Activated naive CD4-positive, alpha-beta T cell treated with anti-CD3 and anti-CD28 coated beads, Interleukin-2, amount 50 U/mL, for 16 hours (primary cell): ENCODE results near the gene BLOC1S6.
A peak's percentile ranks its signal among the peaks of the same experiment; 100 is the strongest.

Experiments
- DNase-seq: peaks from one replicate; pipeline ENCODE4 v3.0.0-alpha.2; 2020

The BLOC1S6 gene, protein sequence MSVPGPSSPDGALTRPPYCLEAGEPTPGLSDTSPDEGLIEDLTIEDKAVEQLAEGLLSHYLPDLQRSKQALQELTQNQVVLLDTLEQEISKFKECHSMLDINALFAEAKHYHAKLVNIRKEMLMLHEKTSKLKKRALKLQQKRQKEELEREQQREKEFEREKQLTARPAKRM

GRCh38 chr15:45587095-45587862, at the start of gene BLOC1S6:
Gene BLOC1S6 (plus strand): TSS chr15:45587379. CDS start chr15:45587444, 65 bp downstream.
- peak; percentile 87 for DNase-seq

DNA sequence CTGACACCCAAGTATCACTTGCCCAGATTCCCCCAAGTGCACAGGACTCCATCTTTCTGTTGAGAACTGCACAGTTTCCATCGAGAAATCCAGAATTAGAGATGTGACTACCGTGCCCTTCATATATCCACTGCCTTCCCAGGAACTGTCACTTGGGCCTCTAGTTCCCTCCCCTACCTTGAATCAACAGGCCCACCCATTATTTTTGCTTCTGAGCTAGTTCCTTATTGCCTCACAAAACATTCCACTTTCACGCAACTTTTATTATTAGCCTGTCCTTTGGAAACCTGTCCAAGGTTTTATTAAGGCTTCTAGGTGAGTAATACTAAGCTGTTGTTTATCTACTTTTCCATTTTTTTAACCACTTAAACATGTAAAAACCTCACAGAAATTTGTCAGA, 47.5 kb upstream of the BLOC1S6 start:
- no peak for DNase-seq

DNA sequence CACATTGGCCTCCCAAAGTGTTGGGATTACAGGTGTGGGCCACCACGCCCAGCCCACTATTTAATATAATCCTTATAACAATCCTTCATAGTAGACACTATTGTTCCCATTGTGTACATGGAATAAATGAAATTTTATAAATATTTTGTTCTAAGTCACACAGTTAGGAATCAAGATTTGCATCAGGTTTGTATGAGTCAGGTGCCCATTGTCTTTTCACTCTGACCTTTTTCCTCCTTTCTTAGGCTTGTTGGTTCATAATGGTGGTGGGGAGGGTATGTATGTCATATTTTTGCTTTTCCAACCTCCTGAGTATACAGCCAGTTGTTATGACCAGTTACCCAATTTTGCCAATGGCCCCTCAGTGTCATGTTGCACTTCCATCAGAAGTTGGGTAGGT, 46.6 kb upstream of the BLOC1S6 start:
- no peak for DNase-seq

- no peak for DNase-seq
These were observed 44.1 kb upstream of the BLOC1S6 start for GRCh38 chr15:45543051-45543450.

DNA sequence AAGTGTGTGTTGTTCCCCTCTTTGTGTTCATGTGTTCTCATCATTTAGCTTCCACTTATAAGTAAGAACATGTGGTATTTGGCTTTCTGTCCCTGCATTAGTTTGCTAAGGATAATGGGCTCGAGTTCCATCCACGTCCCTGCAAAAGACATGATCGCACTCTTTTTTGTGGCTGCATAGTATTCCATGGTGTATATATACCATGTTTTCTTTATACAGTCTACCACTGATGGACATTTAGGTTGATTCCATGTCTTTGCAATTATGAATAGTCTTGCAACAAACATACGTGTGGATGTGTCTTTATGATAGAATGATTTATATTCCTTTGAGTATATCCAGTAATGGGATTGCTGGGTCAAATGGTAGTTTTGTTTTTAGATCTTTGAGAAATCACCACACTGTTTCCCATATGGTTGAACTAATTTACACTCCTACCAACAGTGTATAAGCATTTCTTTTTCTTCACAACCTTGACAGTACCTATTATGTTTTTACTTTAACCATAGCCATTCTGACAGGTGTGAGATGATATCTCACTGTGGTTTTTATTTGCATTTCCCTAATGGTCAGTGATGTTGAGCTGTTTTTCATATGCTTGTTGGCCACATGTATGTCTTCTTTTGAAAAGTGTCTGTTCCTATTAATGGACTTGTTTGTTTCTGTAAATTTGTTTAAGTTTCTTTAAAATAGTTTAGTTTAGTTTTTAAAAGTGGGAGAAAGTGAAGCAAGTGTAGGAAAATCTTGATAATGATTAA, 42.7 kb upstream of the BLOC1S6 start:
- DNase-seq = no peak

- DNase-seq = no peak
These were observed 40.4 kb upstream of the BLOC1S6 start for GRCh38 chr15:45546789-45547188.

DNA sequence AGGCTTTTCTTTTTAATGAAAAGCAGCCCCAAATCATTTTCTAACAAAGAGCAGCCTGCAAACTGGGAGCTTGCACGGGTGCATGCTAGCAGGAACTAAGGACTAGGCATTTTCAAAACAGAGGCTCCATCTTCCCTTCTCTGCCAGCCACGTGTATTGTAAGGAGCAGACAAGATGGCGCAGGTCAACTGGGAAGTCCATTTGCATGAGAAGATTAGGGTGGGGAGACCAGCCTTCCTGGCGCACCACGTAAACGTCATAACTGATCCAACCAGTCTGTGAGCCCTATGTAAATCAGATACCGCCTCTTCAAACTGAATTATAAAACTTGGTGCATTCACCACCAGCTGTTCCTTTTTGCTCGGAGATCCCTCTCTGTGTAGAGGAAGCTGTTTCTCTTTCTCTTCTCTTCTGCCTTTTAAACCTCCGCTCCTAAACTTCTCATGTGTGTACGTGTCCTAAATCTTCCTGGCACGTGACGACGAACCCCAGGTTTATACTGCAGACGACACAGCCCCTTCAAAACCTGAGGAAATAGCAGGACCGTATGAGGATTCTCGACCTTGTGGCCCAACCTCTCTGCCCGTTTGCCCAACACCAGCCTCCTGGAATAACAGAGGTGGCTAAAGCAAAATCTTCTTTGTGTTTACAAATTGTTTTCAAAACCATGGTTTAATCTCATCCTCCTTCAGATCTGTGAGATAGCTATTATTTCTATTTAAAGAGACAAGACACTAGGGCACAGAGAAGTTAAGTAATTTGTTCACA, 38.2 kb upstream of the BLOC1S6 start:
- DNase-seq = no peak

DNA sequence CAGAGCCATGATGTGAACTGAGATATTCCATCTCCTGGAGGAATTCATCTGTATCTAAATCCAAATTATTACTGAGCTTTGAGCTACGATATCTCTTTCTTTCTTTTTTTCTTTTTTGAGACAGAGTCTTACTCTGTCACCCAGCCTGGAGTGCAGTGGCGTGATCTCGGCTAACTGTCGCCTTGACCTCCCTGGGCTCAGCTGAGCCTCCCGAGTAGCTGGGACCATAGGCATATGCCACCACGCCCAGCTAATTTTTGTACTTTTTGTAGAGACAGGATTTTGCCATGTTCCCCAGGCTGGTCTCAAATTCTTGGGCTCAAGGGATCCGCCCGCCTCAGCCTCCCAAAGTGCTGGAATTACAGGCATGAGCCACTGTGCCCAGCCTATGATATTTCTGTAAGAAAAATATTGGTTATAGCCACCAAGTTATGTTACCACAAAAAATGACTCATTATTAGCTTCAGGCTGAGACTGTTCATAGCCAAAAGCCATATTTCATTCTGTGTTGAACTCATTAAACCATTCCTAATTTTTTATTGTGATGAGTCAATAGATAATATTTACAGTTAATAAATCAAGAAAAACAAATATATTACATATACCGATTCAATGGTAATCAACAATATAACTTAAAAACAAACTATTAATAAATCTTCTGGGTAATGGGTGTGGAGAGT, 37.5 kb upstream of the BLOC1S6 start:
- DNase-seq = no peak

- no peak for DNase-seq
These were observed 36.7 kb upstream of the BLOC1S6 start for GRCh38 chr15:45550436-45550835.

DNA sequence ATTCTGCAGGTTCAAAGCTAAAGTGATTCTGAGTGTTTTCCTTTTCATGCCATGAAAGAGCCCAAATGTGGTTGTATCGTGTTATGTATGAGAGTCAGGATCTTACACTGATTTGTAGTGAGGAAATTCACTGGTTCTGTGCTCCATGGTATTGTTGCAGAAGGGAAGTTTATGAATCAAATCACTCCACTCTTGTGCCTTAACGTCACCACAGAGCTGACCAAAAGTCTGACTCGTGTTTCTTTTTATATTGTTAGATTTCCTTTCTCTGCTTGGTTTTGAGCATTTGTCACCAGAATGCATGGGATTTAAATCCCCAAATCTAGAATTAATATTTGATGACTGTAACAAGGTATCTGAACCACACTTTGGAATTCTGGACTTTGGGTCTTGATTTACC, 35.5 kb upstream of the BLOC1S6 start:
- no peak for DNase-seq

DNA sequence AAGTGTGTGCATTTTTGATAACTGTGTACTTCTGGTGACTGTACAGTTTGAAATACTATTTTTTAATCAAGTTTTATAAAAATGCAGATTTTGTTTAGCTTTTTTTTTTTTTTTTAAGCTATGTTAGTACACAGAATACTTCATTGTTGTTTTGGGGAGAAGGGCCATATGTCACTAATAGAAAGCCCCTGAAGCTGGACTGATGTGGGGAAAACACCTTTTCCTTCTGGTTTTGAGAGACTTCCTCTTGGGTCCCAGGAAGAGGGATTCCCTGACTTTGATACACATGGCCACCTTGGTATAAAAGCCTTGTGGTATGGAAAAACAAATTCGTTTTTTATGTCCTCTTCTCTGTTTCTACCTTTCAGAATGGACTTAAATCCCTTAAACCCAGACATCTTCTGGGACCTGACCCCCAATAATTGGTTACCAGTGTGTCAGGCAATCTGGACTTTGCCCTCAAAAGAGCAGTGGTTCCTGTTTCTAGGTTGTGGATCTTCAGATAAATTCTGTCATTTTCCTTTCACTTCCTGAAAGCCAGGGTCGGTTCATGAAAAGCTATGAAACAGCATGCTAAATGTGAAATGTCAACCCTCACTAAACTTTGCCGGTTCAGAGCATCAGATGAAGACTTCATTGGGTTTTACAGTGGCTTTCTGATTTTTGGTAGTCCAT, 31.1 kb upstream of the BLOC1S6 start:
- DNase-seq = no peak

- DNase-seq = no peak
These were observed 14.6 kb upstream of the BLOC1S6 start for GRCh38 chr15:45572617-45573016.

DNA sequence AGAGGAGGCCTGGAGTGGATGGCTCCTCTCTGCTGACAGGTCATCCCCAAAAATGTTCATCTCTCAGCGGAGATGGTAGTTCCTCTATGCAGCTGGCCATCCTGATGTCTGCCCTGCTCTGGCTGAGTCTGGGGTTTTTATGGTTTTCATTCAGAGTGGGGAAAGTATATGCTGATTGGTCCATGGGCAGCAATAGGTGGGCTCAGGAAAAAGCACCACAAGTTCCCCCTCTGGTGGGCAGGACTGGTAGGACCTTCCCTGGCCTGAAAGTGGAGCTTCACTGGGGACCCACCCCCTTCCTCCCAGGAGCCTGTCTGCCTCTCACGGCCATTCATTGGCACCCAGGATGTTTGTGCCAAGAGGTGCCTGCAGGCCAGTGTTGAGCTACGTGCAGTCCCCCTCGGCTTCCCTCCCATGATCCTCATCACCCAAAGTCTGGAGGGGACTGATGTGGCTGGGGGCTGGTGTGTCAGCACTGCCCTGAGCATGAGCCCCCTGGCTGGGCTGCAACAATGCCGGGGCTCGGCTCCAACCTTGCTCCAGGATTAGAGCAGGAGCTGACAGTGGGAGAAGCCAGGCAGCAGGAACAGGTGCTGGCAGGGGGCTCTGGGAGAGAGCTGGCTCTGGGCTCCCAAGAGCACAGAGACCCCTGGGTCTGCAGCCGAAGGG, 13.1 kb upstream of the BLOC1S6 start:
- peak; percentile 16 for DNase-seq

GRCh38 chr15:45581919-45582318, 5.3 kb upstream of the BLOC1S6 start:
- DNase-seq = no peak

GRCh38 chr15:45583731-45584639, 3.2 kb upstream of the BLOC1S6 start:
- no peak for DNase-seq

DNA sequence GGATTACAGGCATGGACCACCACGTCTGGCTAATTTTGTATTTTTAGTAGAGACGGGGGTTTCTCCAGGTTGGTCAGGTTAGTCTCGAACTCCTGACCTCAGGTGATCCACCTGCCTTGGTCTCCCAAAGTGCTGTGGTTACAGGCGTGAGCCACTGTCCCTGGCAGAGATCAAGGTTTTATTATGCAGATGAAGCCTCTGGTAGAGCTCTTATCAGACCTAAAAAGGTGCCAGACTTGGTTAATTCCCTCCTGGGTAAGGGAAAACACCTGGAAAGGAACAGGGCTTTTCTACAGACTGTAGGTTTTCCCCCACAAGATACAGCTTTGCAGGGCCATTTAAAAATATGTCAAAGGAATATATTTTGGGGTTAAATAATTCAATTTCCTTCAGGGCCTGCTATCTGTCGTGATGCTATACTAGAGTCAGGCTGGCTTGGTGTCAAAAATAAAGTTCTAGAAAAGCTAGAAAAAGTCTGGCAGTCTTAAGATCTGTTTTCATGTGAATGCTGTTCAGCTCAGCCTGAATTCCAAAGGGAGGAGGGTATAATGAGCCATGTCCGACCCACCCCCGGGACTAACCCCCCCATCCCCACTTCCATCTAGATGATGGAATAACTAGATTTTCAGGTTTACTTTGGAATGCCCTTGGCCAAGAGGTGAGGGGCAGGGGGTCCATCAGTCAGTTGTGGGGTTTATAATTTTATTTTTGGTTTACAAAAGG, 1.9 kb upstream of the BLOC1S6 start:
- DNase-seq = no peak

GRCh38 chr15:45586125-45586524, 1.1 kb upstream of the BLOC1S6 start:
- no peak for DNase-seq

DNA sequence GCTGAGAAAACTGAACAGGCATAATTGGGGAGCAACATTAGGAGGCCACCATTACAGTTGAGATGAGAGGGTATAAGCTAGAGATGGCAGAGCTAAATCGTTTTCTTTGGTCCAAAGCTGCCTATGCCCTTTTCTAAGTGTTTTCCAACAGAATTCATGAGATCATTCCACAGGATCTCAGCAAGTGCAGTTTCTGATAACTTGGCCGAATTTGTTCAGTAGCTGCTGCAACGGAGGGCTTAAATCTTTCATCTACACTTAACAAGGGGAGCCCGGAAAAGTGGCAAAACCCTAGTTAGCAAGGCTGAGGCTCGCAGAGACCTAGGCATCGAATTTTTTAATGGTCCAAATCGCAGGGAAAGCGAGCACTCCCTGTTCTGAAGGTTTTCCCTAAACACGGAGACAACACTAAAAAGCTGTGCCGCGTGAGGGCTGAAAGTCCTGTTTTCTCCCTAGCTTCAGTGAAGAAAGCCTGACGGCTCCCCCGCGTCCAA, 531 bp upstream of the BLOC1S6 start:
- DNase-seq = no peak

DNA sequence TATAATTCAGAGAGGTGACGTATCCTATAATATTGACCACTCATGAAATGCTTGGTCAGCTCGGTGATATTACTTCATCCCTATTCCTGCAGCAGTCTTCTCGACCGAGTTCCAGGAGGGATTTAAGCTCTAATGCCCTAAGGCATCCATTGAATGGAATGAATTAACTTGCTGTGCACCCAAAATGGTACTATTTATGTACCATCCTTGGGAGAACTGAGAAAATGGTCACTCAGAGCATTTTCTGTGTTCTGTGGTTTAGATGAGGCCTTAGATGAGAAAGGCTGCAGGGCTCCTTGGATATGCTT, 638 bp downstream of the BLOC1S6 start:
- no peak for DNase-seq
